ENCODE measurements around the gene MT1B. TPM values are rescaled to one million over a fixed set of nuclear protein-coding genes. Genes with fewer than 3 reads are reported as not detected.
A peak's percentile ranks its signal among the peaks of the same experiment; 100 is the strongest.

Gene MT1B
- total RNA-seq, 4 donors from 2014 or later: not detected

DNA sequence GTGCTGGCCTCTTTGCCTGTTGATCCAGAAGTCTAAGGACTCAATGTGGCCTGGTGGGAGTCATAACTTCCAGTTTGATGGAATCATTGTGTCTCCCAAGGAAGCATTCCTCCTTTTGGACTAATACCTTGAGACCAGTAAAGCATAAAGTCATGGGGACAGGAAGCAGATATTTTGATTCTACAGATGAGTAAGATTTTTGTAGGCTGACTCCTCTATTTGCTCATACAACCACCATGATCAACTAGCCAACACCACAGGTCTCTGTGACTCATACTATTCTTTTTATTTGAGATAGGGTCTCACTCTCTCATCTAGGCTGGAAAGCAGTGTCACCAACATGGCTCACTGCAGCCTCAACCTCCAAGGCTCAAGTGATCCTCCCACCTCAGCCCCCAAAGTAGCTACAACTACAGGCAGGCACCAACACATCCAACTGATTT, 37.1 kb upstream of the MT1B start:
- Histone ChIP-seq H3K9me3 (no peaks in the 10 kb centered on the region), H3K27me3 (no peaks in the 10 kb centered on the region), H3K36me3 (no peaks in the 10 kb centered on the region), H3K27ac (no peak overlapping the region), H3K4me1 (peaks cover 36% of the 10 kb centered on the region), H3K4me3 (no peak overlapping the region)
- no peak for DNase-seq (ENCODE audit: low spot score in 2 of 2)
- no peak for TF ChIP-seq CTCF (IDR thresholded peaks at IDR 0.05)
- TF ChIP-seq POLR2A (IDR thresholded peaks at IDR 0.05): no peak
- TF ChIP-seq EP300 (IDR thresholded peaks at IDR 0.05): no peak
- TF ChIP-seq POLR2AphosphoS5 (IDR thresholded peaks at IDR 0.05): no peak

GRCh38 chr16:56615353-56615752, 36.3 kb upstream of the MT1B start:
- peaks cover 28% of the 10 kb centered on the region for H3K4me1 ChIP-seq
- H3K9me3 ChIP-seq: no peaks in the 10 kb centered on the region
- DNase-seq (ENCODE audit: low spot score in 2 of 2): no peak
- no peak overlapping the region for H3K27ac ChIP-seq
- WGBS: 79% methylated on average over 3 of the region's 3 CpGs
- no peaks in the 10 kb centered on the region for H3K27me3 ChIP-seq
- TF ChIP-seq EP300 (IDR thresholded peaks at IDR 0.05) (no peak), POLR2A (IDR thresholded peaks at IDR 0.05) (no peak), CTCF (IDR thresholded peaks at IDR 0.05) (no peak), POLR2AphosphoS5 (IDR thresholded peaks at IDR 0.05) (no peak)
- H3K36me3 ChIP-seq: no peaks in the 10 kb centered on the region
- H3K4me3 ChIP-seq: no peak overlapping the region

- H3K27ac ChIP-seq: no peak overlapping the region
- no peaks in the 10 kb centered on the region for H3K36me3 ChIP-seq
- no peaks in the 10 kb centered on the region for H3K9me3 ChIP-seq
- TF ChIP-seq EP300 (IDR thresholded peaks at IDR 0.05) (no peak), POLR2AphosphoS5 (IDR thresholded peaks at IDR 0.05) (no peak), POLR2A (IDR thresholded peaks at IDR 0.05) (no peak), CTCF (IDR thresholded peaks at IDR 0.05) (no peak)
- WGBS: 62% methylated on average over 23 of the region's 23 CpGs
- DNase-seq (ENCODE audit: low spot score in 2 of 2): no peak
- peak overlapping the region; percentile 44 for H3K4me3 ChIP-seq
- no peaks in the 10 kb centered on the region for H3K27me3 ChIP-seq
- peaks cover 15% of the 10 kb centered on the region for H3K4me1 ChIP-seq
These were observed 35.0 kb upstream of the MT1B start for GRCh38 chr16:56616608-56617211.

DNA sequence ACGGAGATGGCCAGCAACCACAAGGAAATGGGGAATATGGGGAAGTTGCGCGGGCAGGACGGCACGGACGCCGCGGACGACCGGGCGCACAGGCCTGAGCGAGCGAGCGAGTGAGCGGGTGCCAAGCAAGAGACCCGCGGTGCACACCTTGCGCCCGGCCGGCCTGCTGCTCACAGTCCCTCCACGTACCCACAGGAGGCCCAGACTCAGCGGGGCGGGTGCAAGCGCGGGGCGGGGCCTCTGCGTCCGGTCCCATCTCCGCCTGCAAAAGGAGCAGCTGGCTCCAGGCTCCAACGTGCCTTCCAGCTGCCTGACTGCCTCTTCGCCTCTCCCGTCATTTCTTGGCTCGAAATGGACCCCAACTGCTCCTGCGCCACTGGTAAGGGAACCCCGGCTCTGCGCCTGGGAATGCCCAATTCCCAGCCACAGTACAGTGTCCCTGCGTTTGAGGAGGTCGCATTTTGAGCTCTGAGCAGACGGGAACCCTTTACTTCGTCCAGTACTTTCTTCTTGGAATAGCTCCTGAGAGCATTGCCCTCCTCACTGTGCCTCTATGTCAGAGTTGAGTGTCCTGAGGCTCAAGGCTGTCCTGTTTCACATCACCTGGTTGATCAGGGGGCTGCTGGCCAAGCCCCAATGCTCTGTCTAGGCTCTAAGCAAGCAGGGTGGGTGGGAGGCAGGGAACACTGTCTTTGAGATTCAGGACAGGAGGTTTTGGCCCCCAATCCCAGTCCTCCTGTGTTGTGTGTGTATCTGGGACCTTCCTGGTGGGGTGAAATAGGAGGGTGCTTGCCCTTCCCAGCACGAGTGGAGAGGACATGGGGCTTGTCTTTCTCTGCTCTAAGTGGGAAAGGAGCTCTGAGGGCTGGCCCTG, 34.2 kb upstream of the MT1B start:
- Histone ChIP-seq H3K27ac (peak overlapping the region; percentile 35), H3K36me3 (no peaks in the 10 kb centered on the region), H3K4me1 (peaks cover 15% of the 10 kb centered on the region), H3K27me3 (no peaks in the 10 kb centered on the region), H3K9me3 (no peaks in the 10 kb centered on the region), H3K4me3 (peak overlapping the region; percentile 44)
- no peak for TF ChIP-seq EP300 (IDR thresholded peaks at IDR 0.05)
- peak in 1 of 3 donors; percentile 45 for TF ChIP-seq POLR2AphosphoS5 (IDR thresholded peaks at IDR 0.05)
- 14% methylated on average over 25 of the region's 41 CpGs for WGBS
- no peak for DNase-seq (ENCODE audit: low spot score in 2 of 2)

DNA sequence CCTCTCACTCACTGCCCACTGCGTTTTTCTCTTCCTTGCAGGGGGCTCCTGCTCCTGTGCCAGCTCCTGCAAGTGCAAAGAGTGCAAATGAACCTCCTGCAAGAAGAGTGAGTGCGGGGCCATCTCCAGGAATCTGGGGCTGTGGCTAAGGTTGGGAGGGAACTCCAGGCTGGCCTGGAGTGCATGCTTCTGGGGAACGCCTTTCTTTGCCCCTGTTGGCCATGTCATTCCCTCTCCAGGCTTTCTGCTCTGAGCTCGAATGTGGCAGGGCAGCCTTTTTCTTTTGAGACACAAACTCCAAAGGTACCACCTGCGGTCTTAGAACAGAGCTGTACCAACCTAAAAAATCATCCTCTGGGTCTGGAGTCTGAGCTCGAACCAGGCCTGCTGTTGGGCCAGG, 33.5 kb upstream of the MT1B start:
- no peaks in the 10 kb centered on the region for H3K27me3 ChIP-seq
- TF ChIP-seq POLR2A (IDR thresholded peaks at IDR 0.05) (no peak), CTCF (IDR thresholded peaks at IDR 0.05) (no peak), EP300 (IDR thresholded peaks at IDR 0.05) (no peak), POLR2AphosphoS5 (IDR thresholded peaks at IDR 0.05) (no peak)
- no peaks in the 10 kb centered on the region for H3K9me3 ChIP-seq
- DNase-seq (ENCODE audit: low spot score in 2 of 2): no peak
- H3K36me3 ChIP-seq: no peaks in the 10 kb centered on the region
- H3K4me1 ChIP-seq: peaks cover 15% of the 10 kb centered on the region
- 93% methylated on average over 6 of the region's 6 CpGs for WGBS
- H3K4me3 ChIP-seq: no peak overlapping the region
- no peak overlapping the region for H3K27ac ChIP-seq
